SK-N-SH (cell line): ENCODE measurements around the gene GPX7.

Experiments
- CTCF ChIP-seq: fragments of 200-600 bp; sonication (generic); IDR thresholded peaks from 2 replicates; pipeline ENCODE4 v1.6.1; 2017; ENCODE audit warnings: antibody characterized with exemption, mild to moderate bottlenecking, moderate library complexity
- ELF1 ChIP-seq: IDR thresholded peaks from 2 replicates; pipeline ENCODE4 v1.4.0; 2012
- GABPA ChIP-seq: IDR thresholded peaks from 2 replicates; pipeline ENCODE4 v1.4.0; 2012; ENCODE audit warnings: low read depth, mild to moderate bottlenecking
- IRF3 ChIP-seq: fragments of 150-350 bp; IDR thresholded peaks from 2 replicates; pipeline ENCODE4 v1.6.1; 2016; ENCODE audit warnings: mild to moderate bottlenecking, low read depth, low read length
- MEF2A ChIP-seq: IDR thresholded peaks from 2 replicates; pipeline ENCODE4 v1.4.0; 2012; ENCODE audit warnings: low read depth, borderline replicate concordance
- MXI1 ChIP-seq: IDR thresholded peaks from 2 replicates; pipeline ENCODE4 v1.6.1; 2012; ENCODE audit warnings: mild to moderate bottlenecking, low read depth, low read length, improper control_type of control experiment
- PBX3 ChIP-seq: IDR thresholded peaks from 2 replicates; pipeline ENCODE4; 2012
- POLR2AphosphoS5 ChIP-seq: IDR thresholded peaks from 2 replicates; pipeline ENCODE4 v1.6.1; 2012; ENCODE audit warnings: low read depth, low read length
- RAD21 ChIP-seq: IDR thresholded peaks from 2 replicates; pipeline ENCODE4 v1.6.1; 2012; ENCODE audit warnings: mild to moderate bottlenecking, low read length
- RXRA ChIP-seq: IDR thresholded peaks from 2 replicates; pipeline ENCODE4 v1.4.0; 2012; ENCODE audit warnings: low read depth, mild to moderate bottlenecking, borderline replicate concordance
- TAF1 ChIP-seq: IDR thresholded peaks from 2 replicates; pipeline ENCODE4 v1.6.1; 2012; ENCODE audit warnings: low read depth, mild to moderate bottlenecking, low read length, moderate library complexity, borderline replicate concordance

GRCh38 chr1:52637946-52638345, 35.8 kb downstream of the GPX7 start:
- TF ChIP-seq PBX3 (no peak), CTCF (no peak), ELF1 (no peak), GABPA (no peak), RAD21 (no peak), MXI1 (no peak), IRF3 (no peak), POLR2AphosphoS5 (no peak), TAF1 (no peak), RXRA (no peak), MEF2A (no peak)
